Measurements from ENCODE around the gene ORAI2.

GRCh38 chr7:102398543-102398942 is 34.8 kb upstream of the ORAI2 start:
- TF ChIP-seq RAD21 (IDR thresholded peaks at IDR 0.05; ENCODE audit: insufficient read depth, low read depth, low read length) (no peak), DPF2 (IDR thresholded peaks at IDR 0.05) (no peak), PML (IDR thresholded peaks at IDR 0.05; ENCODE audit: low read length) (no peak), CTCF (IDR thresholded peaks at IDR 0.05 in 2 of 3, conservative IDR thresholded peaks at IDR 0.05 in 1 of 3; ENCODE audit: control insufficient read depth in 2 of 3, extremely low read depth in 1 of 3, insufficient read depth in 1 of 3, low read depth in 3 of 3, low read length in 3 of 3) (no peak), SP1 (IDR thresholded peaks at IDR 0.05; ENCODE audit: low read depth, low read length) (no peak), POLR2A (IDR thresholded peaks at IDR 0.05; ENCODE audit: low read depth, low read length) (no peak), EZH2 (IDR thresholded peaks at IDR 0.05; ENCODE audit: borderline replicate concordance, control insufficient read depth, low read depth, low read length) (no peak)

Data from GM12878 (cell line).